Esophagus squamous epithelium (tissue), 5 donors: ENCODE results near the gene TNPO3. TPM values are rescaled to one million over a fixed set of nuclear protein-coding genes. Genes with fewer than 3 reads are reported as not detected.

Experiments
- DNase-seq: peaks from one replicate; lab custom pipeline; 2025; lab: John Stamatoyannopoulos, UW
- H3K27ac ChIP-seq, 4 donors: fragments of 200-600 bp; sonication (generic); one replicate each; pipeline ENCODE4 v1.5.1; 2016 to 2019; ENCODE audit warnings: mild to moderate bottlenecking in 1 of 4
- H3K27me3 ChIP-seq, 4 donors: fragments of 200-600 bp; sonication (generic); 1 replicate in 3 of 4; 2 replicates in 1 of 4; pipeline versions ENCODE4 v1.5.1 to v1.6.0; 2017 to 2021; ENCODE audit warnings: antibody characterized with exemption in 1 of 4
- H3K36me3 ChIP-seq, 3 donors: fragments of 200-600 bp; sonication (generic); one replicate each; pipeline ENCODE4 v1.5.1; 2016 to 2019
- H3K4me1 ChIP-seq, 3 donors: fragments of 200-600 bp; sonication (generic); one replicate each; pipeline ENCODE4 v1.5.1; 2017 to 2019
- H3K4me3 ChIP-seq, 4 donors: fragments of 200-600 bp; sonication (generic); 1 replicate in 3 of 4; 2 replicates in 1 of 4; pipeline ENCODE4 v1.5.1; 2016 to 2019; ENCODE audit warnings: mild to moderate bottlenecking in 2 of 4, moderate library complexity in 1 of 4
- H3K9me3 ChIP-seq, 3 donors: fragments of 200-600 bp; sonication (generic); one replicate each; pipeline ENCODE4 v1.5.1; 2016 to 2019
- CTCF ChIP-seq, 6 experiments: fragments of 450-650 bp in 4 of 6; fragments of 200-600 bp in 2 of 6; sonication (generic) in 2 of 6; IDR thresholded peaks; one replicate each; pipeline ENCODE4 v1.5.1; 2016 to 2019; ENCODE audit warnings: antibody characterized with exemption in 6 of 6, mild to moderate bottlenecking in 4 of 6, moderate library complexity in 4 of 6
- POLR2A ChIP-seq, 4 donors: fragments of 450-650 bp; IDR thresholded peaks; one replicate each; pipeline ENCODE4 v1.6.1; 2017; ENCODE audit warnings: antibody characterized with exemption in 4 of 4, mild to moderate bottlenecking in 4 of 4, moderate library complexity in 3 of 4
- WGBS, 2 donors: methylation state at CpG; one replicate each; pipeline ENCODE4 v1.1.5; 2018; 5-methylcytosine and 5-hydroxymethylcytosine counted together
- intact Hi-C: fragments of 100-400 bp; cut with DNase I; formaldehyde crosslinking; loops from one replicate; pipeline ENCODE4 v1.15.0; 2022
- total RNA-seq, 4 donors: library from RNA; depleted of rRNA; stranded (reverse); fragments of >200 nt; gene quantifications; one replicate each; pipeline ENCODE4 v1.1.0, GENCODE V29; 2016
- donor health status: DM: yes; HTN: yes; CAD: no.

TNPO3 gene
- total RNA-seq, 4 donors from 2014 or later, result 26.4 to 49.6 (median 39.3) TPM

- Histone ChIP-seq H3K4me1 (peaks cover 0 to 5% (median 0%) of the 10 kb centered on the region in 3 donors), H3K27ac (no peak overlapping the region), H3K36me3 (no peaks in the 10 kb centered on the region), H3K27me3 (peaks cover 0 to 10% (median 0%) of the 10 kb centered on the region in 4 donors), H3K4me3 (no peak overlapping the region), H3K9me3 (no peaks in the 10 kb centered on the region)
- intact Hi-C loops, result loop anchor here (5.0 kb wide), 1 partner anchor 183 kb away; no protein-coding TSS in a partner anchor
- 70 to 76% methylated on average over 4 to 5 of the region's 5 CpGs for WGBS, 2 donors
- DNase-seq, result no peak
- TF ChIP-seq CTCF (IDR thresholded peaks at IDR 0.05) (no peak), POLR2A (IDR thresholded peaks at IDR 0.05) (no peak)
Observed at GRCh38 chr7:129090300-129090907, 35.5 kb upstream of the TNPO3 start.

GRCh38 chr7:129089521-129090212 lies 34.8 kb upstream of the TNPO3 start:
- 42 to 56% methylated on average over 4 of the region's 4 CpGs for WGBS, 2 donors
- peaks cover 0 to 3% (median 0%) of the 10 kb centered on the region in 4 donors for H3K27me3 ChIP-seq
- TF ChIP-seq POLR2A (IDR thresholded peaks at IDR 0.05) (no peak), CTCF (IDR thresholded peaks at IDR 0.05) (no peak)
- H3K27ac ChIP-seq, result no peak overlapping the region
- no peak overlapping the region for H3K4me3 ChIP-seq
- intact Hi-C loops, result loop anchor here (5.0 kb wide), 1 partner anchor 182 kb away; no protein-coding TSS in a partner anchor
- H3K9me3 ChIP-seq, result no peaks in the 10 kb centered on the region
- no peaks in the 10 kb centered on the region for H3K36me3 ChIP-seq
- peaks cover 0 to 5% (median 0%) of the 10 kb centered on the region in 3 donors for H3K4me1 ChIP-seq
- DNase-seq, result no peak

GRCh38 chr7:129084801-129085551 lies 30.1 kb upstream of the TNPO3 start:
- intact Hi-C loops, result no loop called here
- 77 to 82% methylated on average over 11 of the region's 11 CpGs for WGBS, 2 donors

GRCh38 chr7:129083525-129083924 lies 28.6 kb upstream of the TNPO3 start:
- Histone ChIP-seq H3K27me3 (peaks cover 0 to 30% (median 0%) of the 10 kb centered on the region in 4 donors), H3K9me3 (no peaks in the 10 kb centered on the region), H3K4me3 (no peak overlapping the region), H3K36me3 (no peaks in the 10 kb centered on the region), H3K4me1 (no peaks in the 10 kb centered on the region), H3K27ac (no peak overlapping the region)
- DNase-seq, result no peak
- intact Hi-C loops, result no loop called here
- WGBS, 2 donors, result 63 to 64% methylated on average over 5 of the region's 5 CpGs
- TF ChIP-seq POLR2A (IDR thresholded peaks at IDR 0.05) (no peak), CTCF (IDR thresholded peaks at IDR 0.05) (no peak)

More at GRCh38 chr7:129084801-129085551, 30.1 kb upstream of the TNPO3 start:
- Histone ChIP-seq H3K36me3 (no peaks in the 10 kb centered on the region), H3K27me3 (peaks cover 0 to 20% (median 0%) of the 10 kb centered on the region in 4 donors), H3K4me3 (no peak overlapping the region), H3K27ac (no peak overlapping the region), H3K9me3 (no peaks in the 10 kb centered on the region), H3K4me1 (no peaks in the 10 kb centered on the region)
- TF ChIP-seq CTCF (IDR thresholded peaks at IDR 0.05) (no peak), POLR2A (IDR thresholded peaks at IDR 0.05) (no peak)
- DNase-seq, result no peak
